Breast epithelium (tissue), 4 donors: ENCODE results near the gene CCDC126. TPM values are rescaled to one million over a fixed set of nuclear protein-coding genes. Genes with fewer than 3 reads are reported as not detected.

Experiments used
- DNase-seq, 2 donors: peaks; one replicate each; pipeline ENCODE4 v3.0.0-alpha.2; 2019; ENCODE audit warnings: low spot score in 2 of 2
- H3K27ac ChIP-seq, 2 donors: fragments of 200-600 bp; sonication (generic) in 1 of 2; one replicate each; pipeline ENCODE4 v1.5.1; 2016 to 2019; ENCODE audit warnings: mild to moderate bottlenecking in 1 of 2
- H3K27me3 ChIP-seq, 2 donors: fragments of 200-600 bp; sonication (generic) in 1 of 2; one replicate each; pipeline versions ENCODE4 v1.5.1 to v1.6.0; 2017 to 2019; ENCODE audit warnings: control low read depth in 1 of 2, mild to moderate bottlenecking in 1 of 2
- H3K36me3 ChIP-seq: fragments of 200-600 bp; one replicate; pipeline ENCODE4 v1.5.1; 2019
- H3K4me1 ChIP-seq, 2 donors: fragments of 200-600 bp; sonication (generic); one replicate each; pipeline ENCODE4 v1.5.1; 2016 to 2019; ENCODE audit warnings: control low read depth in 1 of 2
- H3K4me3 ChIP-seq, 3 donors: fragments of 200-600 bp; sonication (generic); 1 replicate in 2 of 3; 2 replicates in 1 of 3; pipeline ENCODE4 v1.5.1; 2016 to 2019; ENCODE audit warnings: mild to moderate bottlenecking in 3 of 3, moderate library complexity in 2 of 3
- H3K9me3 ChIP-seq, 2 donors: fragments of 200-600 bp; sonication (generic) in 1 of 2; one replicate each; pipeline ENCODE4 v1.5.1; 2016 to 2019; ENCODE audit warnings: control low read depth in 1 of 2
- POLR2A ChIP-seq: fragments of 450-650 bp; IDR thresholded peaks from one replicate; pipeline ENCODE4 v1.6.1; 2016; ENCODE audit warnings: antibody characterized with exemption, mild to moderate bottlenecking, moderate library complexity
- POLR2AphosphoS5 ChIP-seq, 3 donors: sonication (generic); formaldehyde crosslinking; IDR thresholded peaks; one replicate each; pipeline ENCODE4 v1.6.1; 2017; ENCODE audit warnings: antibody characterized with exemption in 3 of 3
- intact Hi-C: fragments of 100-400 bp; cut with DNase I; formaldehyde crosslinking; loops from one replicate; pipeline ENCODE4 v1.15.1; 2023; ENCODE audit warnings: low total_unique reads
- total RNA-seq, 3 donors: library from RNA; depleted of rRNA; stranded (reverse); fragments of >200 nt; gene quantifications; one replicate each; pipeline ENCODE4 v1.1.0, GENCODE V29; 2016
- TF ChIP-seq, protein P1 (sequence below), 3 donors: fragments of 450-650 bp; IDR thresholded peaks; one replicate each; pipeline ENCODE4 v1.5.1; 2016 to 2017; ENCODE audit warnings: antibody characterized with exemption in 3 of 3, mild to moderate bottlenecking in 3 of 3, moderate library complexity in 3 of 3

CCDC126 gene
- total RNA-seq, 3 donors from 2014 or later = 18.7 to 35.4 (median 24.6) TPM

DNA sequence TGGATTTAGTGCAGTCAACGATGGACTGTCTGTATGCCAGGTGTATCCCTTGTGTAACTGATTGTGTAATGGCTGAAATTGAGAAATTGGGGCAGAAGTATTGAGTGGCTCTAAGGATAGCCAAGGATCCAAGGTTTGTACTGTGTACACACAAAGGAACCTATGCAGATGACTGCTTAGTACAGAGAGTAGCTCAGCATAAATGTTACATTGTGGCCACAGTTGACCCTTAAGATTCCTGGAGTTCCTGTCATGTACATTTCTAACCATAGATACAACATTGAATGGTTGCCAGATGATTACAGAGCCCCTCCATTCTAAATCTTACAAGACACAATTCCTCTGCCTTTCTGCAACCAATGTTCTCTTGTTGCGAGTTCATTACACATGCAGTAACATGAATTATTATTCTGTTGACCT is 25.3 kb downstream of the CCDC126 start:
- Histone ChIP-seq H3K36me3 (no peaks in the 10 kb centered on the region), H3K27ac (no peak overlapping the region), H3K4me3 (no peak overlapping the region), H3K27me3 (no peaks in the 10 kb centered on the region), H3K4me1 (no peaks in the 10 kb centered on the region), H3K9me3 (peaks cover under 1 to 11% of the 10 kb centered on the region in 2 donors)
- intact Hi-C loops = no loop called here
- TF ChIP-seq POLR2AphosphoS5 (IDR thresholded peaks at IDR 0.05) = peak in 1 of 3 donors; percentile 41
- TF ChIP-seq POLR2A = no peak
- TF ChIP-seq, protein P1, sequence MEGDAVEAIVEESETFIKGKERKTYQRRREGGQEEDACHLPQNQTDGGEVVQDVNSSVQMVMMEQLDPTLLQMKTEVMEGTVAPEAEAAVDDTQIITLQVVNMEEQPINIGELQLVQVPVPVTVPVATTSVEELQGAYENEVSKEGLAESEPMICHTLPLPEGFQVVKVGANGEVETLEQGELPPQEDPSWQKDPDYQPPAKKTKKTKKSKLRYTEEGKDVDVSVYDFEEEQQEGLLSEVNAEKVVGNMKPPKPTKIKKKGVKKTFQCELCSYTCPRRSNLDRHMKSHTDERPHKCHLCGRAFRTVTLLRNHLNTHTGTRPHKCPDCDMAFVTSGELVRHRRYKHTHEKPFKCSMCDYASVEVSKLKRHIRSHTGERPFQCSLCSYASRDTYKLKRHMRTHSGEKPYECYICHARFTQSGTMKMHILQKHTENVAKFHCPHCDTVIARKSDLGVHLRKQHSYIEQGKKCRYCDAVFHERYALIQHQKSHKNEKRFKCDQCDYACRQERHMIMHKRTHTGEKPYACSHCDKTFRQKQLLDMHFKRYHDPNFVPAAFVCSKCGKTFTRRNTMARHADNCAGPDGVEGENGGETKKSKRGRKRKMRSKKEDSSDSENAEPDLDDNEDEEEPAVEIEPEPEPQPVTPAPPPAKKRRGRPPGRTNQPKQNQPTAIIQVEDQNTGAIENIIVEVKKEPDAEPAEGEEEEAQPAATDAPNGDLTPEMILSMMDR (IDR thresholded peaks at IDR 0.05) = no peak
- DNase-seq = no peak

DNA sequence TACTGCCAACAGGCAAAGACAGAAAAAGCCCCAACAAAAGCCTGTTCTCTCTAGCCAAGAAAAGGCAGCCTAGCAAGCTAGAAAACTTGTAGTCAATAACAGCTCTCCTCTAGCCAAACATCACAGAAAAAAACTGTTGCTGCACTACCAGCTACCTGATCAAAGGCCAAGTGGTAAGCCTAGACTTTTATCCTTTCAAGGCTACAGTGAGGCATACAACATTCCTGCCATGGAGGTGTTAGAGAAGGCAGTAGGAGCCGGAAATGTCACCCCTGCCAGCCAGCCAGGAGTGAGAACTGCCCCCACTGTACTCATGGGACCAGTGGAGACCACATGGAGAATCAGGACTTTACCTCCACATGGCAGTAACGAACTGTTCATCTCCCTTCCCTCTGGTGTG is 31.2 kb downstream of the CCDC126 start:
- Histone ChIP-seq H3K9me3 (no peaks in the 10 kb centered on the region), H3K36me3 (no peaks in the 10 kb centered on the region), H3K27ac (no peak overlapping the region), H3K27me3 (no peaks in the 10 kb centered on the region), H3K4me3 (no peak overlapping the region), H3K4me1 (no peaks in the 10 kb centered on the region)
- no peak for DNase-seq
- intact Hi-C loops = no loop called here
- TF ChIP-seq, protein P1 (IDR thresholded peaks at IDR 0.05) = no peak
- TF ChIP-seq POLR2AphosphoS5 (IDR thresholded peaks at IDR 0.05) = no peak
- no peak for TF ChIP-seq POLR2A

DNA sequence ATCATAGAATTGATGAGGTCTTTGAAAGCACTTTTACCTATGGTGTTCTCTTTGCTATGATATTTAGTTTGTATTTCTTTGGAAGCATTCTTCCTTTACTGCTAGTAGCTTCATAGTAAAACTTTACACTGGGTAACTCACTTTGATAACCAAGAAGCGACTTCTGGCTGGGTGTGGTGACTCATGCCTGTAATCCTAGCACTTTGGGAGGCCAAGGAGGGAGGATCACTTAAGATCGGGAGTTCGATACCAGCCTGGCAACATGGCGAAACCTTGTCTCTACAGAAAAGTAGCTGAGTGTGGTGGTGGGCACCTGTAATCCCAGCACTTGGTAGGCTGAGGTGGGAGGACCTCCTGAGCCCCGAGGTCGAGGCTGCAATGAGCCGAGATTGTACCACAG is 36.2 kb downstream of the CCDC126 start:
- Histone ChIP-seq H3K36me3 (no peaks in the 10 kb centered on the region), H3K27ac (no peak overlapping the region), H3K4me3 (no peak overlapping the region), H3K9me3 (no peaks in the 10 kb centered on the region), H3K27me3 (no peaks in the 10 kb centered on the region), H3K4me1 (no peaks in the 10 kb centered on the region)
- no peak for DNase-seq
- TF ChIP-seq, protein P1 (IDR thresholded peaks at IDR 0.05) = no peak
- TF ChIP-seq POLR2AphosphoS5 (IDR thresholded peaks at IDR 0.05) = no peak
- TF ChIP-seq POLR2A = no peak
- intact Hi-C loops = no loop called here

DNA sequence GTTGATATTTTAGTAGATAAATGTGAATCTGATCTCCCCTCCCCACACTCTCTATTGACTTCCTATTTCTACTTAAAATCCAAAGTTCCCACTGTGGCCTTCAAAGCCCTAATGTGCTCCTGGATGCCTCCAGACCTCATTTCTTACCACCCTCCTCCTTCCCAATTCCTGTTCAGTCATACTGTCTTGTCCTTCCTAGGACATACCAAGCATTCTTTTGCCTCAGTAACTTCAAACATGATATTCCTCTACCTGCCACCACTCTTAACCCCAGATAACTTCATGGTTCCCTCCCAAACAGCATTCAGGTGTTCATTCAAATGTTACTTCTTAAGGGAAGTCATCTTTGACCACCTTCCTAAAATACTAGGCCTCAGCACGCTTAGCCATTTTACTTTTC is 48.6 kb downstream of the CCDC126 start:
- H3K27ac ChIP-seq = no peak overlapping the region
- no peaks in the 10 kb centered on the region for H3K4me1 ChIP-seq
- no peaks in the 10 kb centered on the region for H3K36me3 ChIP-seq
- TF ChIP-seq POLR2AphosphoS5 (IDR thresholded peaks at IDR 0.05) (no peak), POLR2A (no peak)
- TF ChIP-seq, protein P1 (IDR thresholded peaks at IDR 0.05) = no peak
- no peak for DNase-seq
- no peaks in the 10 kb centered on the region for H3K27me3 ChIP-seq
- no peaks in the 10 kb centered on the region for H3K9me3 ChIP-seq
- intact Hi-C loops = no loop called here
- no peak overlapping the region for H3K4me3 ChIP-seq

DNA sequence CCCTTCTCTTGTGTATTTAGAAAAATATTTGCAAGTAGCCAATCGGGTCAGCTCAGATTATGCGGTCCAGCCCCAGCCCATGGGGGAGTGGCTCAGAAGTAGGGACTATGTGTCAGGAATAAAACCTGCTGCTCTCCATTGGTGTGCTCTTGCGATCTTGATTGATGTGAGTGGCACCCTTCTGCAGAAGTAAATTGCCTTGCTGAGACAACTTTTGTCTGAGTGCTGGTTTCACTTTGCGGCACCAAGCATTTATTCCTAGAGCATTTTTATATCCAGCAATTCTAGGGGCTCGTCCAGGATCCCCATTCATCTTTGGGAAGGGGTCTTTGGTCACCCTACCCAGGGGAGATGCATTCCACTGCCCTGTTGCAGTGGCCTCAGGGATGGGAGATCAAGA is 56.8 kb downstream of the CCDC126 start:
- no peak for DNase-seq
- H3K27ac ChIP-seq = no peak overlapping the region
- intact Hi-C loops = no loop called here
- H3K4me1 ChIP-seq = no peaks in the 10 kb centered on the region
- TF ChIP-seq, protein P1 (IDR thresholded peaks at IDR 0.05) = no peak
- TF ChIP-seq POLR2A = no peak
- no peak for TF ChIP-seq POLR2AphosphoS5 (IDR thresholded peaks at IDR 0.05)
- H3K4me3 ChIP-seq = no peak overlapping the region
- peaks cover 14 to 27% of the 10 kb centered on the region in 2 donors for H3K9me3 ChIP-seq
- H3K27me3 ChIP-seq = no peaks in the 10 kb centered on the region
- no peaks in the 10 kb centered on the region for H3K36me3 ChIP-seq
